Peyer's patch (tissue), 4 donors: ENCODE data around the gene ZNF608.

Experiments
- CTCF ChIP-seq, 6 experiments: fragments of 450-650 bp in 4 of 6; fragments of 200-600 bp in 2 of 6; sonication (generic) in 1 of 6; IDR thresholded peaks; one replicate each; pipeline ENCODE4 v1.5.1; 2017 to 2019; ENCODE audit warnings: antibody characterized with exemption in 6 of 6, mild to moderate bottlenecking in 3 of 6, moderate library complexity in 1 of 6
- POLR2A ChIP-seq, 2 donors: fragments of 450-650 bp; IDR thresholded peaks; one replicate each; pipeline ENCODE4 v1.5.1; 2017; ENCODE audit warnings: antibody characterized with exemption in 2 of 2, mild to moderate bottlenecking in 2 of 2, moderate library complexity in 2 of 2

DNA sequence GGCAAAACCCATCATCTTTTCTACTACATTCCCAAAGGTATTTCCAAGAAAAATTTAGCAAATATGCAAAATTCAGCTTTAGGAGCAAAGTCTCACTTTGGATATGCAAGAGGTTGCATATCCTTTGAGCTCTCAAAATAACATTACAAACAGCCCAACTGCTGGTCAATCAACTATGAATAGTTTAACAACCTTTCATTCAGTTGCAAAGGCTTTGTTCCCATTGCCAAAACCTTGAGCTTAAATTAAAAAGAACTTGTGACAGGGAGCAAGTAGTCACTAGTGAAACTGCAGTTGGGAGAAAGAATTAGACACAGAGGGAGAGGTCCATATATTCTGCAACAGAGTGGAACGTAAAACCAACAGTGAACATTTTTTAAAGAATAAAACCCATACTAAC lies 8.8 kb downstream of the ZNF608 start:
- TF ChIP-seq CTCF (IDR thresholded peaks at IDR 0.05) (no peak), POLR2A (IDR thresholded peaks at IDR 0.05) (no peak)
